WTC11 (cell line): Measurements from ENCODE around the gene TMEM119. TPM values are rescaled to one million over a fixed set of nuclear protein-coding genes. Genes with fewer than 3 reads are reported as not detected.

Experiments used
- ATAC-seq: fragments of 200-7000 bp; cut with Tn5 transposase; 2 replicates; pipeline ENCODE4 v1.10.0; 2021; ENCODE audit warnings: mild to moderate bottlenecking, moderate library complexity
- CTCF ChIA-PET: fragments of 300-600 bp; sonication (Branson Sonifier 250); formaldehyde crosslinking; loops from one replicate; lab custom pipeline; 2021; ENCODE audit warnings: antibody characterized with exemption; lab: Charles Lee
- POLR2A ChIA-PET: fragments of 350-600 bp; sonication (Branson Sonifier 250); formaldehyde crosslinking; loops from one replicate; lab custom pipeline; 2021; ENCODE audit warnings: antibody characterized with exemption; lab: Charles Lee
- DNase-seq: peaks from one replicate; pipeline ENCODE4 v3.0.0; 2021; ENCODE audit warnings: low spot score
- H3K27ac Mint-ChIP-seq: 2 replicates; pipeline ENCODE4 v1.8.0; 2021; ENCODE audit warnings: mixed read lengths
- H3K27me3 Mint-ChIP-seq: 2 replicates; pipeline ENCODE4 v1.8.0; 2021; ENCODE audit warnings: low read depth, mild to moderate bottlenecking, moderate library complexity, mixed read lengths
- H3K36me3 Mint-ChIP-seq: 2 replicates; pipeline ENCODE4 v1.8.0; 2021; ENCODE audit warnings: mixed read lengths
- H3K4me1 Mint-ChIP-seq: 2 replicates; pipeline ENCODE4 v1.8.0; 2022; ENCODE audit warnings: mixed read lengths
- H3K4me3 Mint-ChIP-seq: 2 replicates; pipeline ENCODE4 v1.8.0; 2021; ENCODE audit warnings: mild to moderate bottlenecking, moderate library complexity, mixed read lengths
- H3K9me3 Mint-ChIP-seq: 2 replicates; pipeline ENCODE4 v1.8.0; 2021; ENCODE audit warnings: mixed read lengths
- ATF2 ChIP-seq: sonication (generic); formaldehyde crosslinking; IDR thresholded peaks from 2 replicates; pipeline ENCODE4 v1.8.1; 2022; ENCODE audit warnings: low read depth, missing genetic modification reagents, borderline replicate concordance
- ERG ChIP-seq: fragments of 250-450 bp; sonication (Bioruptor Pico); IDR thresholded peaks from 2 replicates; pipeline ENCODE4 v1.8.0; 2021; ENCODE audit warnings: mild to moderate bottlenecking
- ETV6 ChIP-seq: sonication (generic); formaldehyde crosslinking; IDR thresholded peaks from 2 replicates; pipeline ENCODE4 v1.8.1; 2022; ENCODE audit warnings: mild to moderate bottlenecking, missing genetic modification reagents
- GABPB1 ChIP-seq: sonication (generic); formaldehyde crosslinking; IDR thresholded peaks from 2 replicates; pipeline ENCODE4 v1.8.1; 2023; ENCODE audit warnings: mild to moderate bottlenecking, missing genetic modification reagents
- IRF1 ChIP-seq: sonication (generic); formaldehyde crosslinking; IDR thresholded peaks from 2 replicates; pipeline ENCODE4 v1.8.0; 2023; ENCODE audit warnings: missing genetic modification reagents
- JUN ChIP-seq: sonication (generic); formaldehyde crosslinking; IDR thresholded peaks from 2 replicates; pipeline ENCODE4 v1.8.0; 2023; ENCODE audit warnings: mild to moderate bottlenecking, missing genetic modification reagents
- MXD4 ChIP-seq: fragments of 250-450 bp; sonication (Bioruptor Pico); IDR thresholded peaks from 2 replicates; pipeline ENCODE4 v1.8.0; 2021; ENCODE audit warnings: mild to moderate bottlenecking, moderate library complexity, borderline replicate concordance
- NR2C2 ChIP-seq: sonication (generic); formaldehyde crosslinking; IDR thresholded peaks from 2 replicates; pipeline ENCODE4 v1.8.0; 2022; ENCODE audit warnings: mild to moderate bottlenecking, missing genetic modification reagents
- PREB ChIP-seq: sonication (generic); formaldehyde crosslinking; IDR thresholded peaks from 2 replicates; pipeline ENCODE4 v1.8.1; 2022; ENCODE audit warnings: mild to moderate bottlenecking, missing genetic modification reagents, moderate library complexity, borderline replicate concordance
- SMAD3 ChIP-seq: sonication (generic); formaldehyde crosslinking; IDR thresholded peaks from 2 replicates; pipeline ENCODE4 v1.8.0; 2022; ENCODE audit warnings: missing genetic modification reagents, mild to moderate bottlenecking, borderline replicate concordance
- SP1 ChIP-seq: sonication (generic); formaldehyde crosslinking; conservative IDR thresholded peaks from 2 replicates; pipeline ENCODE4 v1.8.1; 2022; ENCODE audit warnings: missing genetic modification reagents
- ZNF121 ChIP-seq: sonication (generic); formaldehyde crosslinking; IDR thresholded peaks from 2 replicates; pipeline ENCODE4 v1.8.0; 2023; ENCODE audit warnings: missing genetic modification reagents
- ZNF671 ChIP-seq: fragments of 250-450 bp; sonication (Bioruptor Pico); IDR thresholded peaks from 2 replicates; pipeline ENCODE4 v1.8.0; 2021; ENCODE audit warnings: mild to moderate bottlenecking
- total RNA-seq: library from RNA; stranded (reverse); gene quantifications from 3 replicates; pipeline ENCODE4 v1.2.3, GENCODE V29; 2021
- TF ChIP-seq, protein P1 (sequence below): sonication (generic); formaldehyde crosslinking; IDR thresholded peaks from 2 replicates; pipeline ENCODE4 v1.8.1; 2023; ENCODE audit warnings: mild to moderate bottlenecking, missing genetic modification reagents
- TF ChIP-seq, protein P2 (sequence below): fragments of 200-600 bp; IDR thresholded peaks from 2 replicates; pipeline ENCODE4 v1.8.0; 2022; ENCODE audit warnings: antibody characterized with exemption
- TF ChIP-seq, protein P3 (sequence below): fragments of 250-450 bp; sonication (Bioruptor Pico); IDR thresholded peaks from 2 replicates; pipeline ENCODE4 v1.9.0; 2021; ENCODE audit warnings: mild to moderate bottlenecking

The TMEM119 gene
- total RNA-seq, 1 experiment from 2014 or later: 0.20 TPM

- H3K27me3 Mint-ChIP-seq: no peaks in the 10 kb centered on the region
- TF ChIP-seq NR2C2 (CRISPR knock-in tag) (no peak), PREB (CRISPR knock-in tag) (no peak), ETV6 (CRISPR knock-in tag) (no peak), JUN (CRISPR knock-in tag) (no peak), GABPB1 (CRISPR knock-in tag) (no peak), ZNF671 (CRISPR knock-in tag) (no peak), SP1 (no peak)
- TF ChIP-seq, protein P1, sequence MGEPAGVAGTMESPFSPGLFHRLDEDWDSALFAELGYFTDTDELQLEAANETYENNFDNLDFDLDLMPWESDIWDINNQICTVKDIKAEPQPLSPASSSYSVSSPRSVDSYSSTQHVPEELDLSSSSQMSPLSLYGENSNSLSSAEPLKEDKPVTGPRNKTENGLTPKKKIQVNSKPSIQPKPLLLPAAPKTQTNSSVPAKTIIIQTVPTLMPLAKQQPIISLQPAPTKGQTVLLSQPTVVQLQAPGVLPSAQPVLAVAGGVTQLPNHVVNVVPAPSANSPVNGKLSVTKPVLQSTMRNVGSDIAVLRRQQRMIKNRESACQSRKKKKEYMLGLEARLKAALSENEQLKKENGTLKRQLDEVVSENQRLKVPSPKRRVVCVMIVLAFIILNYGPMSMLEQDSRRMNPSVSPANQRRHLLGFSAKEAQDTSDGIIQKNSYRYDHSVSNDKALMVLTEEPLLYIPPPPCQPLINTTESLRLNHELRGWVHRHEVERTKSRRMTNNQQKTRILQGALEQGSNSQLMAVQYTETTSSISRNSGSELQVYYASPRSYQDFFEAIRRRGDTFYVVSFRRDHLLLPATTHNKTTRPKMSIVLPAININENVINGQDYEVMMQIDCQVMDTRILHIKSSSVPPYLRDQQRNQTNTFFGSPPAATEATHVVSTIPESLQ (CRISPR knock-in tag): no peak
- TF ChIP-seq, protein P2, sequence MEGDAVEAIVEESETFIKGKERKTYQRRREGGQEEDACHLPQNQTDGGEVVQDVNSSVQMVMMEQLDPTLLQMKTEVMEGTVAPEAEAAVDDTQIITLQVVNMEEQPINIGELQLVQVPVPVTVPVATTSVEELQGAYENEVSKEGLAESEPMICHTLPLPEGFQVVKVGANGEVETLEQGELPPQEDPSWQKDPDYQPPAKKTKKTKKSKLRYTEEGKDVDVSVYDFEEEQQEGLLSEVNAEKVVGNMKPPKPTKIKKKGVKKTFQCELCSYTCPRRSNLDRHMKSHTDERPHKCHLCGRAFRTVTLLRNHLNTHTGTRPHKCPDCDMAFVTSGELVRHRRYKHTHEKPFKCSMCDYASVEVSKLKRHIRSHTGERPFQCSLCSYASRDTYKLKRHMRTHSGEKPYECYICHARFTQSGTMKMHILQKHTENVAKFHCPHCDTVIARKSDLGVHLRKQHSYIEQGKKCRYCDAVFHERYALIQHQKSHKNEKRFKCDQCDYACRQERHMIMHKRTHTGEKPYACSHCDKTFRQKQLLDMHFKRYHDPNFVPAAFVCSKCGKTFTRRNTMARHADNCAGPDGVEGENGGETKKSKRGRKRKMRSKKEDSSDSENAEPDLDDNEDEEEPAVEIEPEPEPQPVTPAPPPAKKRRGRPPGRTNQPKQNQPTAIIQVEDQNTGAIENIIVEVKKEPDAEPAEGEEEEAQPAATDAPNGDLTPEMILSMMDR: no peak
- TF ChIP-seq, all 79 proteins: peak for 0
- ChIA-PET POLR2A (no interaction called here), CTCF (interaction anchor here (1.0 to 3.9 kb wide), 3 partner anchors 50 to 52 kb away, joined by 4 to 31 read pairs (median 5); no protein-coding TSS in a partner anchor)
- Mint-ChIP-seq H3K36me3 (peaks cover 54% of the 10 kb centered on the region), H3K9me3 (no peaks in the 10 kb centered on the region), H3K4me1 (0 out of 2 replicates have a peak, but pooled peaks cover 4% of the 10 kb centered on the region), H3K27ac (no peak overlapping the region), H3K4me3 (no peak overlapping the region)
- no peak for DNase-seq
- no peak for ATAC-seq
Observed at GRCh38 chr12:108567406-108568337, 30.2 kb downstream of the TMEM119 start.

DNA sequence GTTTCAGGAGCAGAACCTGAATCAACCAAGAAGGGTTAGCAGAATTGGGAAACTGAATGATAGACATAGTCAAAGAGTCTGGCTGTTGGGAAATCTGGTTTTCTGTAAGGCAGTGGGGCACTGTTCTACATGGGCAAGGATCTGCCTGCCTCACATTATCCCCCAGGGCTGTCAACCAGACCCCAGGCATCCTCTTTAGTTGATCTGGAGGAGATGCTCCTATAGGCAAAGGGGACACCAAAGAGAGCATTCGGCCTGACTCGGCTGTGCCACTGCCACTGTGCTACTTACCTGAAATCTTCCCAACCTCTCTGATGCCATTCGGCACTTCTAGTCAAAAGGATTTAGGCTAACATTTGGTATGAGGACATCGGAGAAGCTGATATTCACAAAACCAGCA lies 31.4 kb downstream of the TMEM119 start:
- H3K27me3 Mint-ChIP-seq: no peaks in the 10 kb centered on the region
- ChIA-PET POLR2A (no interaction called here), CTCF (interaction anchor here (1.0 to 1.8 kb wide), 2 partner anchors 51 to 53 kb away, joined by 4 to 5 read pairs; no protein-coding TSS in a partner anchor)
- TF ChIP-seq ERG (CRISPR knock-in tag) (no peak), IRF1 (CRISPR knock-in tag) (no peak), ATF2 (no peak), SMAD3 (CRISPR knock-in tag) (no peak), ZNF121 (CRISPR knock-in tag) (no peak), MXD4 (CRISPR knock-in tag) (no peak), GABPB1 (CRISPR knock-in tag) (no peak)
- TF ChIP-seq, protein P3, sequence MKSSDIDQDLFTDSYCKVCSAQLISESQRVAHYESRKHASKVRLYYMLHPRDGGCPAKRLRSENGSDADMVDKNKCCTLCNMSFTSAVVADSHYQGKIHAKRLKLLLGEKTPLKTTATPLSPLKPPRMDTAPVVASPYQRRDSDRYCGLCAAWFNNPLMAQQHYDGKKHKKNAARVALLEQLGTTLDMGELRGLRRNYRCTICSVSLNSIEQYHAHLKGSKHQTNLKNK (CRISPR knock-in tag): no peak
- H3K27ac Mint-ChIP-seq: no peak overlapping the region
- DNase-seq: no peak
- 0 out of 2 replicates have a peak, but pooled peaks cover 4% of the 10 kb centered on the region for H3K4me1 Mint-ChIP-seq
- no peak overlapping the region for H3K4me3 Mint-ChIP-seq
- no peak for ATAC-seq
- no peaks in the 10 kb centered on the region for H3K9me3 Mint-ChIP-seq
- H3K36me3 Mint-ChIP-seq: peaks cover 54% of the 10 kb centered on the region
